ENCODE measurements around the gene RASEF.

DNA sequence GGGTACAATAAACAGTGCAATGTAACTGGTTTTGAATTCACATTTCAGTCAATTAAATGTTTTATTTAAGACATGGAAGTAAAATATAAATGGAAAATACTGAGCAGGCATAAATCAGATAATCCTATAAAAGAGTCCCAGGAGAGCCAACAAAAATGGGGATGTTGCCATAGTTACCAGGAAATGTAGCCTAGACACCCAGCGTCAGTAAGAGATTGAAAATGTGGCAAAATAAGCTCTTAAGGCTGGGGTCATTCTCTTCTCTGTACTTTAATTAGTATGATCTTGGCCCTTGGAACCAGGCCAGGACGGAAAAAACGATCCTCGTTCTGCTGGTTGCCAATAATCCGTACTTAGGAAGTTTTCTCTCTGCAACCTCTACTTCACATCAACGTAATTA lies 18.9 kb upstream of the RASEF start:
- no peak for TF ChIP-seq POLR2AphosphoS5 (IDR thresholded peaks at IDR 0.05; ENCODE audit: insufficient read depth in 1 of 2, low read depth in 1 of 2)
- TF ChIP-seq, protein P1, sequence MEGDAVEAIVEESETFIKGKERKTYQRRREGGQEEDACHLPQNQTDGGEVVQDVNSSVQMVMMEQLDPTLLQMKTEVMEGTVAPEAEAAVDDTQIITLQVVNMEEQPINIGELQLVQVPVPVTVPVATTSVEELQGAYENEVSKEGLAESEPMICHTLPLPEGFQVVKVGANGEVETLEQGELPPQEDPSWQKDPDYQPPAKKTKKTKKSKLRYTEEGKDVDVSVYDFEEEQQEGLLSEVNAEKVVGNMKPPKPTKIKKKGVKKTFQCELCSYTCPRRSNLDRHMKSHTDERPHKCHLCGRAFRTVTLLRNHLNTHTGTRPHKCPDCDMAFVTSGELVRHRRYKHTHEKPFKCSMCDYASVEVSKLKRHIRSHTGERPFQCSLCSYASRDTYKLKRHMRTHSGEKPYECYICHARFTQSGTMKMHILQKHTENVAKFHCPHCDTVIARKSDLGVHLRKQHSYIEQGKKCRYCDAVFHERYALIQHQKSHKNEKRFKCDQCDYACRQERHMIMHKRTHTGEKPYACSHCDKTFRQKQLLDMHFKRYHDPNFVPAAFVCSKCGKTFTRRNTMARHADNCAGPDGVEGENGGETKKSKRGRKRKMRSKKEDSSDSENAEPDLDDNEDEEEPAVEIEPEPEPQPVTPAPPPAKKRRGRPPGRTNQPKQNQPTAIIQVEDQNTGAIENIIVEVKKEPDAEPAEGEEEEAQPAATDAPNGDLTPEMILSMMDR (IDR thresholded peaks at IDR 0.05) = no peak
